ENCODE measurements around the gene NUAK1. TPM values are rescaled to one million over a fixed set of nuclear protein-coding genes. Genes with fewer than 3 reads are reported as not detected.

The NUAK1 gene
- total RNA-seq, 4 donors from 2014 or later: 7.1 to 19.8 (median 10.7) TPM

- TF ChIP-seq POLR2AphosphoS5 (IDR thresholded peaks at IDR 0.05): no peak
- no peak for TF ChIP-seq POLR2A (IDR thresholded peaks at IDR 0.05; ENCODE audit: low read depth)
- no peak for TF ChIP-seq EP300 (IDR thresholded peaks at IDR 0.05)
- DNase-seq (ENCODE audit: extremely low spot score): no peak
- intact Hi-C loops (cut with DNase I): no loop called here
- Histone ChIP-seq H3K9me3 (peaks cover 0 to 14% (median 8%) of the 10 kb centered on the region in 4 donors), H3K27me3 (no peaks in the 10 kb centered on the region), H3K27ac (replicated peaks in 1 of 4) (no peak overlapping the region), H3K4me1 (peaks cover 0 to under 1% (median 0%) of the 10 kb centered on the region in 4 donors), H3K36me3 (no peaks in the 10 kb centered on the region), H3K4me3 (no peak overlapping the region)
- 87% methylated on average over 12 of the region's 12 CpGs for WGBS
Observed at GRCh38 chr12:106015646-106016045, 123.1 kb downstream of the NUAK1 start.

- intact Hi-C loops (cut with DNase I): no loop called here
- no peak for TF ChIP-seq POLR2AphosphoS5 (IDR thresholded peaks at IDR 0.05)
- no peak for TF ChIP-seq POLR2A (IDR thresholded peaks at IDR 0.05; ENCODE audit: low read depth)
- TF ChIP-seq EP300 (IDR thresholded peaks at IDR 0.05): no peak
- no peak for TF ChIP-seq CTCF (IDR thresholded peaks at IDR 0.05)
- H3K27me3 ChIP-seq: no peaks in the 10 kb centered on the region
- peaks cover 0 to 14% (median 7%) of the 10 kb centered on the region in 4 donors for H3K9me3 ChIP-seq
- H3K4me3 ChIP-seq: no peak overlapping the region
- no peaks in the 10 kb centered on the region for H3K36me3 ChIP-seq
- no peaks in the 10 kb centered on the region for H3K4me1 ChIP-seq
- WGBS: 86% methylated on average over 4 of the region's 4 CpGs
- DNase-seq (ENCODE audit: extremely low spot score): no peak
- no peak overlapping the region for H3K27ac ChIP-seq (replicated peaks in 1 of 4)
Observed at GRCh38 chr12:106013941-106014340, 124.8 kb downstream of the NUAK1 start.

Other genes with a start within 250 kb of the NUAK1 start
- 10 to 100 TPM; 28.7 to 51.6 (median 38.8) TPM for gene CKAP4, start 109.1 kb upstream of the NUAK1 start, total RNA-seq
- gene TCP11L2, start 163.8 kb upstream of the NUAK1 start, total RNA-seq: 10 to 100 TPM; 32.1 to 52.3 (median 39.5) TPM
- gene POLR3B, start 218.8 kb upstream of the NUAK1 start, total RNA-seq: 1 to 10 TPM; 4.2 to 6.1 (median 5.3) TPM